Endodermal cell (in vitro differentiated cells): Measurements from ENCODE around the gene AMFR. TPM values are rescaled to one million over a fixed set of nuclear protein-coding genes. Genes with fewer than 3 reads are reported as not detected.

Source experiments
- DNase-seq: peaks from one replicate; pipeline ENCODE4 v3.0.0-alpha.2; 2017
- H3K27ac ChIP-seq: 2 replicates; pipeline ENCODE4 v1.5.1; 2013; ENCODE audit warnings: mild to moderate bottlenecking, low read depth, low read length, moderate library complexity
- H3K27me3 ChIP-seq: 2 replicates; pipeline ENCODE4 v1.6.1; 2013; ENCODE audit warnings: mild to moderate bottlenecking, low read length, moderate library complexity; ENCODE audit not compliant: insufficient read depth, control insufficient read depth, poor library complexity, severe bottlenecking
- H3K36me3 ChIP-seq: 2 replicates; pipeline ENCODE4 v1.7.0; 2013; ENCODE audit warnings: mild to moderate bottlenecking, low read length, moderate library complexity; ENCODE audit not compliant: control insufficient read depth, insufficient read depth
- H3K4me1 ChIP-seq: one replicate; pipeline ENCODE4 v1.7.0; 2013; ENCODE audit warnings: low read length; ENCODE audit not compliant: control insufficient read depth, insufficient read depth
- H3K4me3 ChIP-seq: 2 replicates; pipeline ENCODE4 v1.5.1; 2013; ENCODE audit warnings: mild to moderate bottlenecking, low read length, moderate library complexity
- H3K9ac ChIP-seq: 2 replicates; pipeline ENCODE4 v1.6.1; 2013; ENCODE audit warnings: mild to moderate bottlenecking, low read length, moderate library complexity; ENCODE audit not compliant: poor library complexity, severe bottlenecking; ENCODE audit errors: extremely low read depth
- H3K9me3 ChIP-seq: 2 replicates; pipeline ENCODE4 v1.6.1; 2013; ENCODE audit warnings: mild to moderate bottlenecking, low read length, moderate library complexity; ENCODE audit not compliant: control insufficient read depth
- H3K27ac Mint-ChIP-seq: 2 replicates; pipeline ENCODE4 v1.8.0; 2020; ENCODE audit warnings: mixed read lengths
- H3K27me3 Mint-ChIP-seq: 2 replicates; pipeline ENCODE4 v1.8.0; 2021; ENCODE audit warnings: mild to moderate bottlenecking, mixed read lengths; ENCODE audit not compliant: insufficient read depth
- H3K36me3 Mint-ChIP-seq: 2 replicates; pipeline ENCODE4 v1.8.0; 2020; ENCODE audit warnings: low read depth, mixed read lengths
- H3K4me1 Mint-ChIP-seq: 2 replicates; pipeline ENCODE4 v1.8.0; 2020; ENCODE audit warnings: mixed read lengths
- H3K4me3 Mint-ChIP-seq: 2 replicates; pipeline ENCODE4 v1.8.0; 2020; ENCODE audit warnings: mild to moderate bottlenecking, moderate library complexity, mixed read lengths
- H3K9me3 Mint-ChIP-seq: 2 replicates; pipeline ENCODE4 v1.8.0; 2020; ENCODE audit warnings: mild to moderate bottlenecking, mixed read lengths
- WGBS, 2 experiments: methylation state at CpG; one replicate each; pipeline versions ENCODE4 v1.1.5 to v1.1.7; 2013; ENCODE audit warnings: missing lambda C conversion rate in 2 of 2, mixed read lengths in 1 of 2; ENCODE audit not compliant: insufficient coverage in 1 of 2, insufficient read length in 1 of 2; 5-methylcytosine and 5-hydroxymethylcytosine counted together
- total RNA-seq, 2 donors: library from RNA; stranded (reverse); fragmentation: NEBNext Ultra II Directional in 1 of 2; extraction: Animal tissue kit (Norgen Biotek cat#: 25700) in 1 of 2; gene quantifications; 2 replicates in 1 of 2; 3 replicates in 1 of 2; pipeline ENCODE4 v1.2.1, GENCODE V29; 2021
- TF ChIP-seq, protein P1 (sequence below): fragments of 200-600 bp; sonication (generic); conservative IDR thresholded peaks from 2 replicates; pipeline ENCODE4 v1.5.0; 2021; ENCODE audit warnings: antibody characterized with exemption, mild to moderate bottlenecking

Gene AMFR
- total RNA-seq, 2 donors from 2014 or later = 77.0 to 81.6 TPM

DNA sequence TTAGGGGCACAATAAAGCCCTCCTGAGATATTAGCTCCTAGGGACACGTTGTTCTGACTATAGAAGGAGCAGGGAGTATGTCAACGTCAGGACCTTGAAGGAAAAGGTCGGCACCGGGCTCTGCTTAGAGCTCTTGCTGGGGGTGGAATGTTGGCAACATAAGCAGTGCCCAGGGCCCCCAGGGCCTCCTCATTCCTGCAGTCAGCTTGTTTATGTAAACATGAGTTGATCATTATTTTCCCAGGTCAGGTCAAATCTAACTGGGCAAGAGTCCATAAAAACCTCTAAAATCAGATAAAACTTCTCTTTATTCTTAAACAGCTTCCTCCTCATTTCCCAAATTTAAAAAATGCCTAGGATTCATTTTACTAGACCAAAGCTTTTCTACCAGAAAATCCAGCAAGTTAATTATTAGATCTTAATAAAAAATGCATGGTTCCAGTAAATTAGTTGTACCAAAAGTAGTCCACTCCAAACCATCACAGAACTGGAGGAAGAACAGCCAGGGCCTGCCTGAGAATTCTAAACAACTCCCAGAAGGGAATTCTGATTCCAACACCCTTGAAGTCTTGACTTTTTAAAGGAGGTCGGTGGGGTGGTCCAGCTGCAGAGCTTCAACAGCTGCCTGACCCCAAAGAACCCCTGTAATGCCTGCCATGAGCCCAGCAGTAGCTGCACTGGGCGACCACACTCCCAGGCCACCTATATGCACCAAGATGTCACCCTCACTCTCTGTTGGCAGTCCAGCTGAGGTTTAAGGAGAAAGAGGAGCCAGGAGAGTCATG, 54.3 kb downstream of the AMFR start:
- Histone ChIP-seq H3K9ac (no peak overlapping the region), H3K27ac (no peak overlapping the region), H3K9me3 (no peaks in the 10 kb centered on the region), H3K27me3 (no peaks in the 10 kb centered on the region), H3K36me3 (peaks cover 42% of the 10 kb centered on the region), H3K4me1 (no peaks in the 10 kb centered on the region), H3K4me3 (no peak overlapping the region)
- TF ChIP-seq, protein P1, sequence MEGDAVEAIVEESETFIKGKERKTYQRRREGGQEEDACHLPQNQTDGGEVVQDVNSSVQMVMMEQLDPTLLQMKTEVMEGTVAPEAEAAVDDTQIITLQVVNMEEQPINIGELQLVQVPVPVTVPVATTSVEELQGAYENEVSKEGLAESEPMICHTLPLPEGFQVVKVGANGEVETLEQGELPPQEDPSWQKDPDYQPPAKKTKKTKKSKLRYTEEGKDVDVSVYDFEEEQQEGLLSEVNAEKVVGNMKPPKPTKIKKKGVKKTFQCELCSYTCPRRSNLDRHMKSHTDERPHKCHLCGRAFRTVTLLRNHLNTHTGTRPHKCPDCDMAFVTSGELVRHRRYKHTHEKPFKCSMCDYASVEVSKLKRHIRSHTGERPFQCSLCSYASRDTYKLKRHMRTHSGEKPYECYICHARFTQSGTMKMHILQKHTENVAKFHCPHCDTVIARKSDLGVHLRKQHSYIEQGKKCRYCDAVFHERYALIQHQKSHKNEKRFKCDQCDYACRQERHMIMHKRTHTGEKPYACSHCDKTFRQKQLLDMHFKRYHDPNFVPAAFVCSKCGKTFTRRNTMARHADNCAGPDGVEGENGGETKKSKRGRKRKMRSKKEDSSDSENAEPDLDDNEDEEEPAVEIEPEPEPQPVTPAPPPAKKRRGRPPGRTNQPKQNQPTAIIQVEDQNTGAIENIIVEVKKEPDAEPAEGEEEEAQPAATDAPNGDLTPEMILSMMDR = no peak
- Mint-ChIP-seq H3K36me3 (peaks cover 46% of the 10 kb centered on the region), H3K4me3 (no peak overlapping the region), H3K27me3 (no peaks in the 10 kb centered on the region), H3K4me1 (peaks cover 8% of the 10 kb centered on the region), H3K27ac (no peak overlapping the region), H3K9me3 (no peaks in the 10 kb centered on the region)
- WGBS, 2 experiments = 72 to 91% methylated on average over 4 to 6 of the region's 6 CpGs
- no peak for DNase-seq

DNA sequence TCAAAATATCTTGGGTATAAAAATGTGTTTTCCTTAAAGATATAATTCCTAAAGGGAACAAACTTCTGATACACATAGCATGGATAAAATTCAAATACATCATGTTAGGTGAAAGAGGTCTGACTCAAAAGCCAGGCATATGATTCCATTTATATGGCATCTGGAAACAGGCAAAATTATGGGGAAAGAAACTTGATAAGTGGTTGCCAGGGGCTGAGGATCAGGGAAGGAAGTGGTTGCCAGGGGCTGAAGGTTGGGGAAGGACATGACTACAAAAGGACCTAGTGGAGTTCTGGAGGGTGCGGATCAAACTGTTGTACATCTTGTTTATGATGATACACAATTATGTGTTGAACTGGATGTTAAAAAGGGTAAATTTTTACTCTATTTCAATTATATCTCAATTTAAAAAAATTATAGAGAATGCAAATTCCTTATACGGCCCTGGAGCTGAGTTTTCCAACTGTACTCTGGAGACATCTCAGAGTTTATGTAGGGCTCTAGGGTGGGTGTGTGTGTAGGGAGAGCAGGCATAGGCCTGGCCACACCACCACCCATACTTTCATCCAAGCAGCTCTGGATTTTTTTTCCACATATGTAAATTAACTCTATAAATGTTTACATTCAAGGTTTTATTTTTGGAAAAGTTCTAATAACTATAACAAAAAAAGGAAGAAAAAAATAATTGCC, 55.0 kb downstream of the AMFR start:
- Mint-ChIP-seq H3K4me3 (no peak overlapping the region), H3K27me3 (no peaks in the 10 kb centered on the region), H3K36me3 (peaks cover 48% of the 10 kb centered on the region), H3K4me1 (peaks cover 8% of the 10 kb centered on the region), H3K27ac (no peak overlapping the region), H3K9me3 (no peaks in the 10 kb centered on the region)
- Histone ChIP-seq H3K27me3 (no peaks in the 10 kb centered on the region), H3K4me1 (no peaks in the 10 kb centered on the region), H3K4me3 (no peak overlapping the region), H3K9ac (no peak overlapping the region), H3K27ac (no peak overlapping the region), H3K36me3 (peaks cover 45% of the 10 kb centered on the region), H3K9me3 (no peaks in the 10 kb centered on the region)
- TF ChIP-seq, protein P1 = no peak
- no peak for DNase-seq
- 100% methylated on average over 1 of the region's 2 CpGs; no CpG with 5 or more reads in 1 of the 2 experiments for WGBS, 2 experiments

DNA sequence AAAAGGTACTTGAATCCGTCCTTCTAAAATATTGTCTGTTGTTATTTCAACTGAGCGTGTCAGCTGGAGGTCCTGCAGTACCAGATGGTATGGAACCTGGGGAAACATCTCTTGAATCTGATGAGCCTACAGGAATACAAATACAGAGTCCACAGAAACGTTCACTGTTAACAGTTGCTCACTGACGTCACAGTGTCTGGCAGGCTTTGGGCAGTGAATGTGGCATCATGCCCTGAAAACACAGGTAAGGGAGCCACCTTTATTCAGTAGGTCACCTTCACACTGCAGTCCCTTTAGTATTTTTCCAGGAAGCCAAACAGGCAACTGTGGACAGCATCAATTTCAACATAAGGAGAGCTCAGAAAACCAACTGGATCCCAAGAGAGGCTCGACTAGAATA, 56.1 kb downstream of the AMFR start:
- H3K9me3 Mint-ChIP-seq = no peaks in the 10 kb centered on the region
- H3K4me1 Mint-ChIP-seq = peaks cover 5% of the 10 kb centered on the region
- H3K9me3 ChIP-seq = no peaks in the 10 kb centered on the region
- no peak overlapping the region for H3K27ac Mint-ChIP-seq
- H3K27me3 ChIP-seq = no peaks in the 10 kb centered on the region
- TF ChIP-seq, protein P1 = no peak
- H3K27me3 Mint-ChIP-seq = no peaks in the 10 kb centered on the region
- H3K4me3 ChIP-seq = no peak overlapping the region
- H3K9ac ChIP-seq = no peak overlapping the region
- 92 to 99% methylated on average over 4 to 5 of the region's 5 CpGs for WGBS, 2 experiments
- H3K4me1 ChIP-seq = no peaks in the 10 kb centered on the region
- no peak overlapping the region for H3K4me3 Mint-ChIP-seq
- H3K27ac ChIP-seq = no peak overlapping the region
- peaks cover 43% of the 10 kb centered on the region for H3K36me3 ChIP-seq
- DNase-seq = no peak
- H3K36me3 Mint-ChIP-seq = peaks cover 51% of the 10 kb centered on the region
